ENCODE data around the gene CLDN15.
A peak's percentile ranks its signal among the peaks of the same experiment; 100 is the strongest.
"Not testable (repeated sequence)": the region's sequence is repeated elsewhere in the genome, so short reads cannot be mapped to it uniquely, and the experiment has no call there.

CLDN15 gene, protein sequence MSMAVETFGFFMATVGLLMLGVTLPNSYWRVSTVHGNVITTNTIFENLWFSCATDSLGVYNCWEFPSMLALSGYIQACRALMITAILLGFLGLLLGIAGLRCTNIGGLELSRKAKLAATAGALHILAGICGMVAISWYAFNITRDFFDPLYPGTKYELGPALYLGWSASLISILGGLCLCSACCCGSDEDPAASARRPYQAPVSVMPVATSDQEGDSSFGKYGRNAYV

DNA sequence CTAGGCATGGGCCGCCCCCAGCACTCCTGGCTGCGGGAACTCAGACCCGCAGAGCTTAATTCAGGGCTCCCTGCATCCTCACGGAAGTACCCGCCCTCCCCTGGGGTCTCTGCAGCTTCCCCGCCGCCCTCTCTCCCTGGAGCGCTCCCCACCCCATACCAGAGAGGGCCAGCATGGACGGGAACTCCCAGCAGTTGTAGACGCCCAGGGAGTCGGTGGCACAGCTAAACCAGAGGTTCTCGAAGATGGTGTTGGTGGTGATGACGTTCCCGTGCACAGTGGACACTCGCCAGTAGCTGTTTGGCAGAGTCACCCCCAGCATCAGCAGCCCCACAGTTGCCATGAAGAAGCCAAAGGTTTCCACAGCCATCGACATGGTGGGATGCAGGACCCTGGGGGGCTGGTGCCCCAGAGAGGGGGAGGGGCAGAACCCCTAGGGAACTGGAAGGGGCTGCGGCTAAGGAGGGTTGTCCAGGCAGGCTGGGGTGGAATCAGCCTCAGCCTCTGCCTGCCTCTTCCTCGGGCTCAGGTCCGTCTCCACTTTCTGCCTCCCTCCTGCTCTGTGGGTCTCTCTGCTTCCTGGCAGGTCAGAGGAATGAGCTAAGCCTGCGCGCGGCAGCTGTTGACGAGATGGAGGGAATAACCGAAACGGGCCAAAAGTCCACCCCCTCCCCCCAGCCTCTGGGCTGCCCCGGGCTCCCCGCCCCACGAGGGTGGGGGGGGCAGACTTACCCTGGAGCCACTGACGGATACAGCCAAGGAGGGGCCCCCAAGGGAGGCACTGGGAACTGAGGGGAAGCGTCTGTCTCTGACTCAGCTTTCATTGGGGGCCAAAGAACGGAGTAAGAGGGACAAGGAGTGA lies at the start of gene CLDN15:
Gene CLDN15, minus strand, starts transcription at position 597 of the 862 bp plus-strand sequence. Its CDS starts 221 bp downstream, at position 376.
- no peak for DNase-seq (ENCODE audit: low spot score)
- Histone ChIP-seq H3K4me3 (peak within 1 kb of the TSS; percentile 52), H3K27ac (peak within 1 kb of the TSS; percentile 54 to 85)
- TF ChIP-seq, protein P1, sequence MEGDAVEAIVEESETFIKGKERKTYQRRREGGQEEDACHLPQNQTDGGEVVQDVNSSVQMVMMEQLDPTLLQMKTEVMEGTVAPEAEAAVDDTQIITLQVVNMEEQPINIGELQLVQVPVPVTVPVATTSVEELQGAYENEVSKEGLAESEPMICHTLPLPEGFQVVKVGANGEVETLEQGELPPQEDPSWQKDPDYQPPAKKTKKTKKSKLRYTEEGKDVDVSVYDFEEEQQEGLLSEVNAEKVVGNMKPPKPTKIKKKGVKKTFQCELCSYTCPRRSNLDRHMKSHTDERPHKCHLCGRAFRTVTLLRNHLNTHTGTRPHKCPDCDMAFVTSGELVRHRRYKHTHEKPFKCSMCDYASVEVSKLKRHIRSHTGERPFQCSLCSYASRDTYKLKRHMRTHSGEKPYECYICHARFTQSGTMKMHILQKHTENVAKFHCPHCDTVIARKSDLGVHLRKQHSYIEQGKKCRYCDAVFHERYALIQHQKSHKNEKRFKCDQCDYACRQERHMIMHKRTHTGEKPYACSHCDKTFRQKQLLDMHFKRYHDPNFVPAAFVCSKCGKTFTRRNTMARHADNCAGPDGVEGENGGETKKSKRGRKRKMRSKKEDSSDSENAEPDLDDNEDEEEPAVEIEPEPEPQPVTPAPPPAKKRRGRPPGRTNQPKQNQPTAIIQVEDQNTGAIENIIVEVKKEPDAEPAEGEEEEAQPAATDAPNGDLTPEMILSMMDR (IDR thresholded peaks at IDR 0.05): no peak

DNA sequence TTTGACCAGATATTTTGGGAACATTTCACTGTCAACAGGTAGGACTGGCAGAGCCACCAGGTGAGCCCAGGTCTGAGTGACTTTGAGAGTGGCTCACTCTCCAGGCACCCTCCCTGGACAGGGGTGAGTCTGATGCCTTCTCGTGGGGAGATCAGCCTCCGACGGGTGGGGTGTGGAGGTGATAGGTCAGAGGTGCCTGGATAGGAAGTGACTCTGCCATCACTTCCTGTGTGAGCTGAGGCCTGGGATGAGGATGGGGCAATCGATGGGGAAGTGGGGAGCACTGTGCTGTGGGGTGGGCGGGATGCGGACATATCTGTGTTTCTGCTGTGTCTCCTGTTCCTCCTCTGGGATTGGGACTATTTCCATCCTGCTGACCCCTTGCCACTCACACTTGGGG lies 49.4 kb upstream of the CLDN15 start:
- Histone ChIP-seq H3K27ac (no peak overlapping the region), H3K4me3 (no peak overlapping the region)
- DNase-seq (ENCODE audit: low spot score): no peak
- TF ChIP-seq, protein P1 (IDR thresholded peaks at IDR 0.05): no peak

DNA sequence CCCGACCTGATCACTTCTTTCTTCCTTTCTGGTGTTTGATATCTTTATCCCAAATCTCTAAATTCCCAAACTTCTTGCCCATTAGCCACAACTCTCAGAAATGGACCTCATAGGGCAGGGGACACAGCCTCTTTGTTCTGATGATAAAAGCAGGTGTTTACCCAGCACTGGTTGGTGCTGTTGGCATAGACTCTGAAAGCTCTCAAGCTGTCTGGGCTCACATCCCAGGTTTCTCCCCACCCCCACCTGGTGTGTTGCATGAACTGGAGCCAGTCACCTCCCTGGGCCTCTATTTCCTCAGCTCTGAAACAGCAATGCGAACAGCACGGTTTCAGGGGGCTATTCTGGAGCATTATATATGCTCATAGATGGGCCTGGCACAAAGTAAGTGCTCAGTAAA lies 48.3 kb upstream of the CLDN15 start:
- DNase-seq (ENCODE audit: low spot score); H3K27ac ChIP-seq; H3K4me3 ChIP-seq: not testable (repeated sequence)

- H3K4me3 ChIP-seq: no peak overlapping the region
- no peak for DNase-seq (ENCODE audit: low spot score)
- TF ChIP-seq, protein P1 (IDR thresholded peaks at IDR 0.05): no peak
- no peak overlapping the region for H3K27ac ChIP-seq
These were observed 47.6 kb upstream of the CLDN15 start for GRCh38 chr7:101285171-101285570.

DNA sequence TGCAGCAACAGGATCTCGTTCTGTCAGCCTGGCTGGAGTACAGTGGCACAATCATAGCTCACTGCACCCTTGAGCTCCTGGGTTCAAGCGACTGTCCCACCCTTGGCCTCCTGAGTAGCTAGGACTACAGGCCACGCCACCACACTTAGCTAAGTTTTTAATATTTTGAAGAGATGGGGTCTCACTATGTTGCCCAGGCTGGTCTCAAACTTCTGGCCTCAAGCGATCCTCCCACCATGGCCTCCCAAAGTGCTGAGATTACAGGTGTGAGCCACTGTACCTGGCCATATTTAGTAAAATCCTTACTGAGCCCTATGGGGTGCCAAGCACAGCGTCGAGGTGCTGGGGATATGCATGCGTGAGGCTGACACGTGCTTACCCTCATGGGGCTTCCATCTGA lies 43.3 kb upstream of the CLDN15 start:
- not testable (repeated sequence) for H3K4me3 ChIP-seq; DNase-seq (ENCODE audit: low spot score); H3K27ac ChIP-seq

- H3K27ac ChIP-seq: no peak overlapping the region
- H3K4me3 ChIP-seq: no peak overlapping the region
- no peak for DNase-seq (ENCODE audit: low spot score)
- TF ChIP-seq, protein P1 (IDR thresholded peaks at IDR 0.05): no peak
These were observed 41.1 kb upstream of the CLDN15 start for GRCh38 chr7:101278461-101279292.

- TF ChIP-seq, protein P1 (IDR thresholded peaks at IDR 0.05): no peak
- DNase-seq (ENCODE audit: low spot score): no peak
- Histone ChIP-seq H3K27ac (no peak overlapping the region), H3K4me3 (no peak overlapping the region)
These were observed 39.6 kb upstream of the CLDN15 start for GRCh38 chr7:101277155-101277554.
